K562 treated with DMSO at 1 percent for 48 hours (cell line): ENCODE data around the gene PAK2. TPM values are rescaled to one million over a fixed set of nuclear protein-coding genes. Genes with fewer than 3 reads are reported as not detected.

Experiments used
- total RNA-seq: library from RNA; unstranded; fragments of 300-600 nt; gene quantifications from 2 replicates; pipeline ENCODE4 v1.2.3, GENCODE V29; 2022; ENCODE audit warnings: low replicate concordance; ENCODE audit errors: extremely low read depth

PAK2 gene
- total RNA-seq: not detected in 2 replicates

DNA sequence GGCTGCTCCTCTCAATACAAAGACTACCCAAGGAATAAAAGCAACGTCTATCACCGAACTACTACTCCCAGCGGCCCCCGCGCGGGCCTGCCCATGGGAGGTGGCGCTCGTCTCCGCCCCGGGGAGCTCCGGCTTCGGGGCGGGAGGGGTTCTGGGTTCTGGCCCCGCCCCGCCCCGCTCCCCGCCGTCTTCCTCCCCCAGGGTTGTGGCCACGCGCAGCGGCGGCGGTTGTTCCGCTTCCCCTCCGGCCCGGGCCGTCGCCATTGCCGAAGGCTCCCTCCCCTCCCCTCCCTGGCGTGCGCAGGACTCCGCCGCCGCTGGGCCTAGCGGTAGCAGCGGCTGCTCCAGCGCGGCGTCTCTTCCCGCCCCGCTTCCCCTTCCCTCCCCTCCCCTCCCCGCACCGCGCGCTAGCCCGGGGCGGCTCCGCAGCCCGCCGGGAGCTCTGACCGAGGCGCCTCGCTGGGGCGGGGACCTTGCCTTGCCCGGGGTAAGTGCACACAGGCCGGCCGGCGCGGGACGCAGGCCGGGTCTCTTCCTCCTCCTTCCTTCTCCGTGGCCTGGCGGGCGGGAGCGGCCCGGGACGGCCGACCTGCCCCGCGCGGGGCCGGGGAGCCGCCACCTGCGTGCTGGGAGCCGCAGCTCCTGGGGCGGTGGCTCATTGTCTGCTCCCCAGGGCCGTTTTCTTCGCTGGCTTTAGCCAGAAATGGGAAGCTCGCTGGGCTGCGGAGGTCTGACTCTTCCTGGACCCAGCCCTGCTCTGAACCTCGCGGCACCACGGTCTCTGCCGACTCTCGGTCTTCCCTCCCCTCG, at the start of gene PAK2:
Gene PAK2 (plus strand): TSS at position 187 of the 810 bp plus-strand sequence. CDS start 42,790 bp downstream, outside the sequence.

GRCh38 chr3:196711838-196712513, 27.7 kb upstream of the PAK2 start, which contains the start of the genes CEP19 and PIGX:
CEP19 (minus strand) TSS chr3:196712250; CDS start chr3:196708657, 3,593 bp downstream.
PIGX (plus strand) TSS chr3:196712377.

GRCh38 chr3:196867507-196868296, 128.0 kb downstream of the PAK2 start, which contains the start of gene SENP5:
SENP5 (plus strand) TSS chr3:196867920; CDS start chr3:196885182, 17,262 bp downstream.

Other genes starting within 250 kb of the PAK2 start
- not detected in 2 replicates for gene RNF168, start 236.1 kb upstream of the PAK2 start, total RNA-seq
- not detected in 2 replicates for gene SMCO1, start 224.5 kb upstream of the PAK2 start, total RNA-seq
- gene WDR53, start 171.3 kb upstream of the PAK2 start, total RNA-seq: not detected in 2 replicates
- gene FBXO45, start 171.2 kb upstream of the PAK2 start, total RNA-seq: not detected in 2 replicates
- not detected in 2 replicates for gene NRROS, start 100.2 kb upstream of the PAK2 start, total RNA-seq
- gene CEP19, start 27.6 kb upstream of the PAK2 start, total RNA-seq: not detected in 2 replicates
- gene PIGX, start 27.5 kb upstream of the PAK2 start, total RNA-seq: not detected in 2 replicates
- not detected in 2 replicates for gene SENP5, start 128.1 kb downstream of the PAK2 start, total RNA-seq
- not detected in 2 replicates for gene NCBP2, start 202.7 kb downstream of the PAK2 start, total RNA-seq
- not detected in 2 replicates for gene PIGZ, start 229.0 kb downstream of the PAK2 start, total RNA-seq